ENCODE results near the gene DGKK. TPM values are rescaled to one million over a fixed set of nuclear protein-coding genes. Genes with fewer than 3 reads are reported as not detected.
"Not testable (repeated sequence)": the region's sequence is repeated elsewhere in the genome, so short reads cannot be mapped to it uniquely, and the experiment has no call there.

DGKK gene
- total RNA-seq, 2 experiments from 2014 or later = not detected

- Mint-ChIP-seq H3K36me3 (ENCODE audit: low read depth) (no peaks in the 10 kb centered on the region), H3K9me3 (no peaks in the 10 kb centered on the region), H3K27me3 (peaks cover 2% of the 10 kb centered on the region), H3K4me1 (no peaks in the 10 kb centered on the region), H3K4me3 (no peak overlapping the region), H3K27ac (no peak overlapping the region)
- DNase-seq = no peak
- POLR2A ChIA-PET = no interaction called here
- CTCF ChIA-PET = interaction anchor here (0.6 kb wide), 1 partner anchor 402 kb away, joined by 3 read pairs; no protein-coding TSS in a partner anchor
Measured at GRCh38 chrX:50393902-50394301, 76.7 kb downstream of the DGKK start.

GRCh38 chrX:50386520-50386919, 84.1 kb downstream of the DGKK start:
- Mint-ChIP-seq H3K4me3 (no peak overlapping the region), H3K36me3 (ENCODE audit: low read depth) (no peaks in the 10 kb centered on the region), H3K9me3 (no peaks in the 10 kb centered on the region), H3K27ac (no peak overlapping the region), H3K27me3 (no peaks in the 10 kb centered on the region), H3K4me1 (no peaks in the 10 kb centered on the region)
- ChIA-PET POLR2A (no interaction called here), CTCF (no interaction called here)
- DNase-seq = no peak

- ChIA-PET CTCF (no interaction called here), POLR2A (no interaction called here)
- no peaks in the 10 kb centered on the region for H3K9me3 Mint-ChIP-seq
- no peaks in the 10 kb centered on the region for H3K27me3 Mint-ChIP-seq
- no peak overlapping the region for H3K4me3 Mint-ChIP-seq
- H3K36me3 Mint-ChIP-seq (ENCODE audit: low read depth) = no peaks in the 10 kb centered on the region
- H3K27ac Mint-ChIP-seq = no peak overlapping the region
- DNase-seq = no peak
- H3K4me1 Mint-ChIP-seq = no peaks in the 10 kb centered on the region
Measured at GRCh38 chrX:50381729-50382415, 88.8 kb downstream of the DGKK start.

- CTCF ChIA-PET = no interaction called here
- POLR2A ChIA-PET = no interaction called here
Measured at GRCh38 chrX:50375481-50376267, 95.0 kb downstream of the DGKK start.

GRCh38 chrX:50372966-50373365, 97.7 kb downstream of the DGKK start:
- Mint-ChIP-seq H3K27ac (no peak overlapping the region), H3K27me3 (no peaks in the 10 kb centered on the region), H3K4me3 (no peak overlapping the region)

More at GRCh38 chrX:50375481-50376267, 95.0 kb downstream of the DGKK start:
- no peaks in the 10 kb centered on the region for H3K27me3 Mint-ChIP-seq
- no peaks in the 10 kb centered on the region for H3K9me3 Mint-ChIP-seq
- no peaks in the 10 kb centered on the region for H3K4me1 Mint-ChIP-seq
- no peak overlapping the region for H3K27ac Mint-ChIP-seq
- no peaks in the 10 kb centered on the region for H3K36me3 Mint-ChIP-seq (ENCODE audit: low read depth)
- DNase-seq = no peak
- no peak overlapping the region for H3K4me3 Mint-ChIP-seq

GRCh38 chrX:50343917-50344316, 126.7 kb downstream of the DGKK start:
- CTCF ChIA-PET = no interaction called here
- H3K9me3 Mint-ChIP-seq = no peaks in the 10 kb centered on the region
- H3K36me3 Mint-ChIP-seq (ENCODE audit: low read depth) = no peaks in the 10 kb centered on the region
- H3K4me3 Mint-ChIP-seq = no peak overlapping the region
- H3K4me1 Mint-ChIP-seq = no peaks in the 10 kb centered on the region
- no peak for DNase-seq
- H3K27ac Mint-ChIP-seq = no peak overlapping the region
- POLR2A ChIA-PET = no interaction called here
- no peaks in the 10 kb centered on the region for H3K27me3 Mint-ChIP-seq

More at GRCh38 chrX:50372966-50373365, 97.7 kb downstream of the DGKK start:
- POLR2A ChIA-PET = no interaction called here
- no peaks in the 10 kb centered on the region for H3K4me1 Mint-ChIP-seq
- DNase-seq = no peak
- CTCF ChIA-PET = interaction anchor here (0.6 kb wide), 1 partner anchor 202 kb away, joined by 4 read pairs; no protein-coding TSS in a partner anchor
- H3K9me3 Mint-ChIP-seq = no peaks in the 10 kb centered on the region
- H3K36me3 Mint-ChIP-seq (ENCODE audit: low read depth) = no peaks in the 10 kb centered on the region

- Mint-ChIP-seq H3K27me3 (no peaks in the 10 kb centered on the region), H3K4me3 (no peak overlapping the region), H3K27ac (no peak overlapping the region), H3K4me1 (no peaks in the 10 kb centered on the region), H3K9me3 (no peaks in the 10 kb centered on the region), H3K36me3 (ENCODE audit: low read depth) (no peaks in the 10 kb centered on the region)
- ChIA-PET CTCF (interaction anchor here (0.6 to 1.2 kb wide), 2 partner anchors 16 to 187 kb away, joined by 3 read pairs; no protein-coding TSS in a partner anchor), POLR2A (no interaction called here)
- DNase-seq = no peak
Measured at GRCh38 chrX:50333308-50333707, 137.3 kb downstream of the DGKK start.

GRCh38 chrX:50332668-50333067, 138.0 kb downstream of the DGKK start:
- not testable (repeated sequence) for H3K27me3 Mint-ChIP-seq

GRCh38 chrX:50327235-50327634, 143.4 kb downstream of the DGKK start:
- H3K27ac Mint-ChIP-seq = no peak overlapping the region
- no peaks in the 10 kb centered on the region for H3K9me3 Mint-ChIP-seq
- no peaks in the 10 kb centered on the region for H3K36me3 Mint-ChIP-seq (ENCODE audit: low read depth)
- CTCF ChIA-PET = no interaction called here
- no peaks in the 10 kb centered on the region for H3K4me1 Mint-ChIP-seq
- DNase-seq = no peak
- POLR2A ChIA-PET = no interaction called here
- no peaks in the 10 kb centered on the region for H3K27me3 Mint-ChIP-seq
- no peak overlapping the region for H3K4me3 Mint-ChIP-seq

More at GRCh38 chrX:50332668-50333067, 138.0 kb downstream of the DGKK start:
- H3K4me3 Mint-ChIP-seq; CTCF ChIA-PET; POLR2A ChIA-PET; H3K9me3 Mint-ChIP-seq; DNase-seq; H3K36me3 Mint-ChIP-seq (ENCODE audit: low read depth); H3K27ac Mint-ChIP-seq; H3K4me1 Mint-ChIP-seq: not testable (repeated sequence)
